ENCODE results near the gene IL16.

GRCh38 chr15:81363276-81363675 is 166.6 kb downstream of the IL16 start:
- TF ChIP-seq TAF1 (conservative IDR thresholded peaks at IDR 0.05): no peak
- TF ChIP-seq CTCF (IDR thresholded peaks at IDR 0.05; ENCODE audit: low read depth, low read length, missing input control): no peak
- TF ChIP-seq MAX (IDR thresholded peaks at IDR 0.05): no peak
- no peak for TF ChIP-seq REST (IDR thresholded peaks at IDR 0.05)
- no peak for TF ChIP-seq SP1 (IDR thresholded peaks at IDR 0.05)
- no peak for TF ChIP-seq HNF4G (IDR thresholded peaks at IDR 0.05)
- no peak for TF ChIP-seq JUND (IDR thresholded peaks at IDR 0.05)

Data from liver (tissue), 3 donors.